ENCODE measurements around the gene STAT5A.

DNA sequence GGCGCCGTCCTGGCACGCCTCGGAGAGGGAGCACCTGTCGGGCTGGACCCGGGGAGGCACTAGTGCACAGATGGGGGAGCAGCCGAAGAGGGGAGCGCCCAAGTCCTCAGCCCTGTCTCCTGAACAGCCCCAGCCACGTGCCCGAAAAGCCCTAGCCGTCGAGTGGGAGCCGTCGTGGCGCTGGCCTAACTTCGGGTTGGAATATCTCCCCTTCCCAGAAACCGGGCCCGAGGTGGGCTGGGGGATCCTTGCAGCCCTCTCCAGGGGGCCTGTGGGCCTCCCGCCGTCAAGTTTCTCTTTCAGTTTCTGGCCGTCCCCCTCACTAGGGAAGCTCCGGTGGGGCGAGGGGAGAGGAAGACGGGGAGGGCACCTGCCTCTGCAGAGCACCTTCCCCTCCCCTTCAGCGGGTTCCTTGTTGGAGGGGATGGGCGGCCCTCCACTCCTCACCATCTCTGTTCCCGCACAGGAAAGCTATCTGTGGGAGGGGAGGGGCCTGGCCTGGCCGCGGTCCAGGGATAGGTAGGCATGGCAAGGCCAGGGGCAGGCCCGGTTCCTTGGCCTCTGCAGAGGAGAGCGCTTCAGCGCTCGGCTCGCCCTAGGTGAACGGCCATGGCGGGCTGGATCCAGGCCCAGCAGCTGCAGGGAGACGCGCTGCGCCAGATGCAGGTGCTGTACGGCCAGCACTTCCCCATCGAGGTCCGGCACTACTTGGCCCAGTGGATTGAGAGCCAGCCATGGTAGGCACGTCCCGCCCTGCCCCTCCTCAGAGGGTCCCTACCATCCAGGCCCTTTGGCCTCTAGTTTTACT lies 709 bp downstream of the STAT5A start:
- TF ChIP-seq, protein P1, sequence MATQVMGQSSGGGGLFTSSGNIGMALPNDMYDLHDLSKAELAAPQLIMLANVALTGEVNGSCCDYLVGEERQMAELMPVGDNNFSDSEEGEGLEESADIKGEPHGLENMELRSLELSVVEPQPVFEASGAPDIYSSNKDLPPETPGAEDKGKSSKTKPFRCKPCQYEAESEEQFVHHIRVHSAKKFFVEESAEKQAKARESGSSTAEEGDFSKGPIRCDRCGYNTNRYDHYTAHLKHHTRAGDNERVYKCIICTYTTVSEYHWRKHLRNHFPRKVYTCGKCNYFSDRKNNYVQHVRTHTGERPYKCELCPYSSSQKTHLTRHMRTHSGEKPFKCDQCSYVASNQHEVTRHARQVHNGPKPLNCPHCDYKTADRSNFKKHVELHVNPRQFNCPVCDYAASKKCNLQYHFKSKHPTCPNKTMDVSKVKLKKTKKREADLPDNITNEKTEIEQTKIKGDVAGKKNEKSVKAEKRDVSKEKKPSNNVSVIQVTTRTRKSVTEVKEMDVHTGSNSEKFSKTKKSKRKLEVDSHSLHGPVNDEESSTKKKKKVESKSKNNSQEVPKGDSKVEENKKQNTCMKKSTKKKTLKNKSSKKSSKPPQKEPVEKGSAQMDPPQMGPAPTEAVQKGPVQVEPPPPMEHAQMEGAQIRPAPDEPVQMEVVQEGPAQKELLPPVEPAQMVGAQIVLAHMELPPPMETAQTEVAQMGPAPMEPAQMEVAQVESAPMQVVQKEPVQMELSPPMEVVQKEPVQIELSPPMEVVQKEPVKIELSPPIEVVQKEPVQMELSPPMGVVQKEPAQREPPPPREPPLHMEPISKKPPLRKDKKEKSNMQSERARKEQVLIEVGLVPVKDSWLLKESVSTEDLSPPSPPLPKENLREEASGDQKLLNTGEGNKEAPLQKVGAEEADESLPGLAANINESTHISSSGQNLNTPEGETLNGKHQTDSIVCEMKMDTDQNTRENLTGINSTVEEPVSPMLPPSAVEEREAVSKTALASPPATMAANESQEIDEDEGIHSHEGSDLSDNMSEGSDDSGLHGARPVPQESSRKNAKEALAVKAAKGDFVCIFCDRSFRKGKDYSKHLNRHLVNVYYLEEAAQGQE (IDR thresholded peaks at IDR 0.05; ENCODE audit: insufficient read depth in 1 of 2, low read depth in 2 of 2, low read length in 2 of 2), result no peak
- TF ChIP-seq POLR2AphosphoS5 (IDR thresholded peaks at IDR 0.05; ENCODE audit: low read depth, low read length) (no peak), TAF1 (IDR thresholded peaks at IDR 0.05; ENCODE audit: borderline replicate concordance, insufficient read depth, low read length) (no peak), SIN3A (IDR thresholded peaks at IDR 0.05; ENCODE audit: borderline replicate concordance, insufficient read depth, low read length) (no peak), FOXP2 (optimal IDR thresholded peaks at IDR 0.05; ENCODE audit: borderline replicate concordance, extremely low read depth, extremely low read length, insufficient read depth) (no peak)

Measured in PFSK-1 (cell line).